SW 1271 (cell line): Measurements from ENCODE around the gene SH2D3A.
"Not testable (repeated sequence)": the region's sequence is repeated elsewhere in the genome, so short reads cannot be mapped to it uniquely, and the experiment has no call there.

Experiments
- DNase-seq, 2 experiments: peaks; one replicate each; lab custom pipeline; 2025; lab: John Stamatoyannopoulos, UW

Gene SH2D3A

GRCh38 chr19:6761053-6761676, 6.1 kb downstream of the SH2D3A start:
- DNase-seq, result peak in 1 of 2 experiments; percentile 40

DNA sequence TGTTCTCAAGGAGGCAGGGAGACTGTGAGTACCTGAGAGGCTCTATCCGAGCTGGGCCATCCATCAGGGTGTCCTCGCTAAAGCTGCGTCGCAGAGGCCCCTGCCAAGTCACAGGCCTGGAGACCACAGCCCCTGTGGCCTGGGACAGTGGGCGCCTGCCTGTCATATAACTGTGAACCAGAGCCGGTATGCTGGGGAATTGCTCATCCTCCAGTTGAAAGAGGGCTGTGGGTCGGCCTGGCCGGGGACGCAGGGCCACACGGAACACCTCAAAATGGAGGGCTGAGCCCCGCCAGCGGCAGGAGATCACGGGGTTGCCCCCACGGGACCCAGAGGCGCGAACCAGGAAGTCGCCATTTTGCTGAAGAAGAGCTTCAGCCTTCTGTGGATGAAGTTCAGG, 6.6 kb downstream of the SH2D3A start:
- no peak for DNase-seq

- no peak for DNase-seq
Observed at GRCh38 chr19:6754653-6755463, 12.4 kb downstream of the SH2D3A start.

DNA sequence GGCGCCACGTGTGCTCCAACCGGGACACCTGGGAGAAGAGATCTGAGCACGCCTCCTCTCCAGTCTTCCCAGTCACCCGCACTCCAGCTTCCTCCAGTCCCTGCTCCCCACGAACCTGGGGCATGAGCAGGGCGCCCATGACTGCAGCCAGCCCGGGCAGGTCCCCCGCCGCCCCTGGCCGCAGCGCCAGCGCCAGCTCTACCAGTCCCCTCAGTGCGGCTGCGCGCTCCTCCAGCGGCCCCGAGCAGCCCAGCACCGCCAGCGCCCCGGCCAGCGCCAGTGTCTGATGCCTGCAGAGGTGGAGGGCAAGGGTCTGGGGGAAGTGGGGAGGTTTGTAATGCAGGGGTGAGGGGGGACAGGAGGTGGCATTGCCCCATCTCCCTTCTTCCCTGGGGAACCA, 13.1 kb downstream of the SH2D3A start:
- no peak for DNase-seq

GRCh38 chr19:6753178-6754031, 13.8 kb downstream of the SH2D3A start:
- peak in 1 of 2 experiments; percentile 36 for DNase-seq

GRCh38 chr19:6752256-6753177, 14.7 kb downstream of the SH2D3A start:
- no peak for DNase-seq

DNA sequence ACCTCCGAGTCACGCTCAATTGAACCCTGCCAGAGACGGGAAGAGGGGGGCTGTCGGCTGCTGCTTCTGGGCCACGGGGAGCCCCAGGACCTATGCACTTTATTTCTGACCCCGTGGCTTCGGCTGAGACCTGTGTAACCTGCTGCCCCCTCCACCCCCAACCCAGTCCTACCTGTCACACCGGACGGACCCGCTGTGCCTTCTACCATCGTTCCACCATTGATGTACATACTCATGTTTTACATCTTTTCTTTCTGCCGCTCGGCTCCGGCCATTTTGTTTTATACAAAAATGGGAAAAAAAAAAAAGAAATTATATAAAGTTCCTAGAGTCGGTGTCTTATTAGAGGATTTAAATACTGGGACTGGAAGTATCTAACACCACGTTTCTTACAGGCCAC, 16.0 kb downstream of the SH2D3A start:
- DNase-seq, result no peak

GRCh38 chr19:6750062-6750461, 17.2 kb downstream of the SH2D3A start:
- DNase-seq, result no peak

GRCh38 chr19:6748543-6748942, 18.7 kb downstream of the SH2D3A start:
- not testable (repeated sequence) for DNase-seq

GRCh38 chr19:6745965-6746364, 21.3 kb downstream of the SH2D3A start:
- DNase-seq, result no peak

GRCh38 chr19:6744381-6745301, 22.6 kb downstream of the SH2D3A start:
- peak; percentile 75 to 85 for DNase-seq

GRCh38 chr19:6743714-6744380, 23.4 kb downstream of the SH2D3A start:
- DNase-seq, result no peak

- no peak for DNase-seq
Observed at GRCh38 chr19:6743066-6743465, 24.2 kb downstream of the SH2D3A start.

DNA sequence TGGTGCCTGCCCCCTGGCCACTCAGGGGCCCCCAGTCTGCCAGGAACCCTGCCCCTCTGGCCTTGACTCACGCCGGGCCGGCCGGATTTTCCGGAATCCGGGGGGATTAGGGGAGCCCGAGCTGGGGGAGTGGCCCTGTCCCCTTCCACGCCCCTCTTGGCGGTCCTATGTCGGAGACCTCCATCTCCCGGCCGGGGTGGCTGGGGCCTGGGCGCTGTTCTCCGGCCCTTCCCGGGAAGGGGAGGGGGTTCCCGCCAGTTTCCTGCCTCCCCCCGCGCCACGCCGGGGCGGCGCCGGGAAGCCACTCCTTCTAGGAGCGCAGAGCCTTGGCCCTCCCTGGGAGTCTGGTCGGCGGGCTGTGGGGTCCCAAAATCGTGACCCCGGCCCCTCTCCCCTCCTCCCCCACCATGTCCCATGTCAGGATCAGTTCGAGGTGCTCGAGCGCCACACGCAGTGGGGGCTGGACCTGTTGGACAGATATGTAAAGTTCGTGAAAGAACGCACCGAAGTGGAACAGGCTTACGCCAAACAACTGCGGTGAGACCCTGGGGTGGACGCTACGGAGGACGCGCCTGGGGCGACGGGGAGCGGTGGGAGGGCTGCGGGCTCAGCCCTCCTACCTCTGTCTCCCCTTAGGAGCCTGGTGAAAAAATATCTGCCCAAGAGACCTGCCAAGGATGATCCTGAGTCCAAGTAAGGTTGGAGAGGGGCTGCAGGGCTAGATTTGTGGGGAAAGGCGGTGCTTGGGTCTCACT, 26.5 kb downstream of the SH2D3A start:
- DNase-seq, result peak in 1 of 2 experiments; percentile 60

GRCh38 chr19:6739883-6740588, 27.2 kb downstream of the SH2D3A start:
- DNase-seq, result peak in 1 of 2 experiments; percentile 58

DNA sequence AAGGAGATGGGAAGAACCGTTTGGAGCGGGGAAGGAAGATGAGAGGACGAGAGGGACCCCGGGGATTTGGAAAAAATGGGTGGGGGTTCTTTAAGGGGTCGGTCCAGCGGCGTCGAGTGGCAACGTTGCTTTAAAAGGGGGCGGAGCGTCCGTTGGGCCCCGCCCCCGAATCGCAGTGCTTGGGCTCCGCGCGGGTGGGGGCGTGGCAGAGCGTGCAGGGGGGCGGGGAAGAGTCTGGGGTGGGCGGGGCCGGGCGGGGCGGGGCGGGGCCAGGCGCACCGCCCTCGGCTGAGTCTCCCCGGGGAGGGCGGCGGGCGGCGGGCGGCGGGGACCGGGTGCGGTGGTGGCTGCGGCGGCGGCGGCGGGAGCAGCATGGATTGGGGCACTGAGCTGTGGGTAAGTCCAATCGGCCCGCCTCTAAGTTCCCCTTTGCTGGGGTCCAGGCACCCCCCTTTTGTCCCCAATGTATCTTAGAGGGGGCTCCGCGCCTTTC, 27.8 kb downstream of the SH2D3A start, which contains the start of gene TRIP10:
Gene TRIP10 (plus strand): TSS at position 291 of the 493 bp plus-strand sequence. CDS start 82 bp downstream, at position 373.
- DNase-seq, result peak in 1 of 2 experiments; percentile 72

DNA sequence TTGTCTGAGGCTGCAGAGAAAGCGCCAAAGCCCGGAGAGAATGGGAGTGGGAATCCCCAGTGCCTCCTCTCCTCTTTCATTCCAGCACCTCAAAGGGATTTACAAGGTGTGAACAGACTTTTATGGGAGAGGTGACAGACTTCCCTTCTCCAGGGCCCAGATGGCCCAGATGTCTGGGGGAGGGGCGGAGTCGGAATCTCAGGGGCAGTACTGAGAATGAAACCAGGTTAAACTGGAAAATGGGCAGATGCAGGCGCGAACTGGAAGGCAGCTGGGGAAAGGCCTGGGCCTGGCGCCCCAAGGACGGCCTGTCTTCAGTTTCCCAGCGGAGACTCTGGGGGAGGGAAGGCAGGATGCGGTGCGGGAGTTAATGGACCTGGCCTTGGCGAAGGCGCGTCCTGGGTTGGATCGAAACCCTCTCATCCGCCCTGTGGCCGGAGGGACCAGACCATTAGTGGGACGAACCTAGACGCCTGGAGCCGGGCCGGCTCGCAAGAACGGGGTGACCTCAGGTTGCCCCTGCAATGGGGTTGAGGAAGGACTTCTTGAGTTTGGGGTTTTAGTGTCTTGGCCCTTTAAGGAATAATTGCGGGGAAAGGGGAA, 28.3 kb downstream of the SH2D3A start:
- no peak for DNase-seq
